Neural crest cell (in vitro differentiated cells): ENCODE measurements around the gene ME1. TPM values are rescaled to one million over a fixed set of nuclear protein-coding genes. Genes with fewer than 3 reads are reported as not detected.

Experiments
- DNase-seq: peaks from one replicate; pipeline ENCODE4 v3.0.0; 2021; ENCODE audit warnings: low read depth, mixed read lengths, low spot score
- H3K27ac Mint-ChIP-seq: one replicate; pipeline ENCODE4 v1.8.0; 2021; ENCODE audit warnings: mild to moderate bottlenecking, mixed read lengths; ENCODE audit not compliant: unreplicated experiment
- H3K27me3 Mint-ChIP-seq: 2 replicates; pipeline ENCODE4 v1.8.0; 2021; ENCODE audit warnings: low read depth, mild to moderate bottlenecking, mixed read lengths
- H3K36me3 Mint-ChIP-seq: 2 replicates; pipeline ENCODE4 v1.8.0; 2021; ENCODE audit warnings: low read depth, mild to moderate bottlenecking, mixed read lengths
- H3K4me1 Mint-ChIP-seq: 2 replicates; pipeline ENCODE4 v1.8.0; 2021; ENCODE audit warnings: mixed read lengths
- H3K4me3 Mint-ChIP-seq: one replicate; pipeline ENCODE4 v1.8.0; 2021; ENCODE audit warnings: mild to moderate bottlenecking, mixed read lengths
- H3K9me3 Mint-ChIP-seq: 2 replicates; pipeline ENCODE4 v1.8.0; 2021; ENCODE audit warnings: mixed read lengths
- total RNA-seq: library from RNA; stranded (reverse); gene quantifications from 2 replicates; pipeline ENCODE4 v1.2.1, GENCODE V29; 2021
- TF ChIP-seq, protein P1 (sequence below): fragments of 200-600 bp; sonication (generic); conservative IDR thresholded peaks from 2 replicates; pipeline ENCODE4 v1.5.0; 2021; ENCODE audit warnings: antibody characterized with exemption, mild to moderate bottlenecking

Gene ME1
- total RNA-seq, 1 donor from 2014 or later, result 4.4 TPM

DNA sequence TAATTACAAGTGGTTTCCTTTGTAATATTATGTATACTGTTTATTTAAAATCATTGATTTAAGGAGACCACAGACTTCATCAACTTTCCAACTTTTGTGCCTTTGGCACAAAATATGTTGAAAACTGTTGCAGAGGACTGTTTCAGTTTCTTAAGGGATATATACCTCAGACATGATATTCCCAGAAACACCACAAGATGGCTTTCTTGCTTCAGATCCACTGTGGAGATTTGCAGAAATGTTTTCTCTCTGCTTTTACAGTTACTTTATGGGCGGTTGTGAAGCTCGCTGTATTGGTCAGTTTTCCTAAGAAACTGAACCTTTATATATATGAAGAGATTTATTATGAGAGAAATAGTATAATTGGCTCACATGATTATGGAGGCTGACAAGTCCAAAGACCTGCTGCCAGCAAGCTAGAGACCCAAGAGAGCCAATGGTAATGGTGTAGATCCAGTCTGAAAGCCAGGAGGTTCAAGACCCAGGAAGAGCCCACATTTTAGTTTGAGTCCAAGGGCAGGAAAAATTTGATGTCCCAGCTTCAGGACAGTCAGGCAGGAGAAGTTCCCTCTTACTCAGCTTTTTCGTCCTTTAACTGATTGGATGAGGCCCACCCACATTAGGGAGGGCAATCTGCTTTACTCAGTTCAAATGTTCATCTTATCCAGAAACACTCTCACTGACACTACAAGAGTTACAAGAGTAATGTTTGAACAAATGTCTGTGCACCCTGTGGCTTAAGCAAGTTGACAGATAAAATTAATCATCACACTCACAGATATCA, 12.8 kb downstream of the ME1 start:
- TF ChIP-seq, protein P1, sequence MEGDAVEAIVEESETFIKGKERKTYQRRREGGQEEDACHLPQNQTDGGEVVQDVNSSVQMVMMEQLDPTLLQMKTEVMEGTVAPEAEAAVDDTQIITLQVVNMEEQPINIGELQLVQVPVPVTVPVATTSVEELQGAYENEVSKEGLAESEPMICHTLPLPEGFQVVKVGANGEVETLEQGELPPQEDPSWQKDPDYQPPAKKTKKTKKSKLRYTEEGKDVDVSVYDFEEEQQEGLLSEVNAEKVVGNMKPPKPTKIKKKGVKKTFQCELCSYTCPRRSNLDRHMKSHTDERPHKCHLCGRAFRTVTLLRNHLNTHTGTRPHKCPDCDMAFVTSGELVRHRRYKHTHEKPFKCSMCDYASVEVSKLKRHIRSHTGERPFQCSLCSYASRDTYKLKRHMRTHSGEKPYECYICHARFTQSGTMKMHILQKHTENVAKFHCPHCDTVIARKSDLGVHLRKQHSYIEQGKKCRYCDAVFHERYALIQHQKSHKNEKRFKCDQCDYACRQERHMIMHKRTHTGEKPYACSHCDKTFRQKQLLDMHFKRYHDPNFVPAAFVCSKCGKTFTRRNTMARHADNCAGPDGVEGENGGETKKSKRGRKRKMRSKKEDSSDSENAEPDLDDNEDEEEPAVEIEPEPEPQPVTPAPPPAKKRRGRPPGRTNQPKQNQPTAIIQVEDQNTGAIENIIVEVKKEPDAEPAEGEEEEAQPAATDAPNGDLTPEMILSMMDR, result peak; percentile 76
- H3K27me3 Mint-ChIP-seq, result no peaks in the 10 kb centered on the region
- no peak overlapping the region for H3K27ac Mint-ChIP-seq
- H3K4me3 Mint-ChIP-seq, result no peak overlapping the region
- peaks cover 8% of the 10 kb centered on the region for H3K36me3 Mint-ChIP-seq
- no peak for DNase-seq
- no peaks in the 10 kb centered on the region for H3K9me3 Mint-ChIP-seq
- H3K4me1 Mint-ChIP-seq, result no peaks in the 10 kb centered on the region

DNA sequence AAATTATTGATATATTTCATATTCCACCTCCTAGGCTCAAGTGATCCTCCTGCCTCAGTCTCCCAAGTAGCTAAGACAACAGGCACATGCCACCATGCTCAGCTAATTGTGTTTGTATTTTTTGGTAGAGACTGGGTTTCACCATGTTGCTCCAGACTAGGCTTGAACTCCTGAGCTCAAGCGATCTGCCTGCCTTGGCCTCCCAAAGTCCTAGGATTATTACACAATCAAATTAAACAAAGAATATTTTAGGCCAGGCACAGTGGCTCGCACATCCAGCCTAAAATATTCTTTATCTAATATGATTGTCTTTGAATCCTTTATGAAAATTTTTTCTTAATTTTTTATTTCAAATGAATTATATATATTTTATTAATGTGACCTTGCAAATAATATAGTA, 17.8 kb downstream of the ME1 start:
- no peaks in the 10 kb centered on the region for H3K9me3 Mint-ChIP-seq
- no peak overlapping the region for H3K4me3 Mint-ChIP-seq
- peaks cover 5% of the 10 kb centered on the region for H3K4me1 Mint-ChIP-seq
- H3K27ac Mint-ChIP-seq, result no peak overlapping the region
- DNase-seq, result no peak
- no peaks in the 10 kb centered on the region for H3K27me3 Mint-ChIP-seq
- TF ChIP-seq, protein P1, result no peak
- no peaks in the 10 kb centered on the region for H3K36me3 Mint-ChIP-seq

DNA sequence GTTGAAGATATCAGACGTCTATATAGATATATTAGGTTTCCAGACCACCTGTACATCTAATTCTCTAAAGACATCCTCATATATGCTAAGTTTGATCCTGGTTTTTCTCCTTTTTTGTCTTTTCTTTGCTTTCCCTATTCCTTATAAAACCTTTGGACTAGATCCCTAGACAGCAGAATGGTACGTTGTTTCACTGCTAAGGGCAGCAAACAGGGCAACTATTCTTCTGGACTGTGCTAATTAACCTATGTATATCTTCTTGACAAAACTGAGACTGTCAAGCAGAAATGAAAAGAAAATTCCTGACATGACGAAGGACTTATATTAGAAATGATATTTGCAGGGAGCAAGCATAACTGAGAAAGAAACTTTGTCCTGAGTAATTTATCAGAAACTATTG, 19.1 kb downstream of the ME1 start:
- no peaks in the 10 kb centered on the region for H3K9me3 Mint-ChIP-seq
- no peaks in the 10 kb centered on the region for H3K27me3 Mint-ChIP-seq
- H3K4me1 Mint-ChIP-seq, result peaks cover 5% of the 10 kb centered on the region
- peaks cover 3% of the 10 kb centered on the region for H3K36me3 Mint-ChIP-seq
- H3K27ac Mint-ChIP-seq, result no peak overlapping the region
- TF ChIP-seq, protein P1, result no peak
- DNase-seq, result no peak
- no peak overlapping the region for H3K4me3 Mint-ChIP-seq

DNA sequence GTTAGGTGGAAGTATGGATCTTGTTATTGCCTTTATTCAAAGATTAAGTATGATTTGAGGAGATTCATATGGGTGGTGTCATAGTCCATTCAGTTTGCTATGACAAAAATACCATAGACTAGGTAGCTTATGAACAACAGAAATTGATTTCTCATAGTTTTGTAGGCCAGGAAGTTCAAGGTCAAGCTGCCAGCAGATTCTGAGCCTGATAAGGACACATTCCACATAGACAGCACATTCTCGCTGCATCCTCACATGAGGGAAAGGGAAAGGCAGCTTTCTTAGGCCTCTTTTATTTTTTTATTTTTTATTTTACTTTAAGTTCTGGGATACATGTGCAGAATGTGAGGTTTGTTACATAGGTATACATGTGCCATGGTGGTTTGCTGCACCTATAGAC, 27.7 kb downstream of the ME1 start:
- H3K36me3 Mint-ChIP-seq, result peaks cover 16% of the 10 kb centered on the region
- H3K27ac Mint-ChIP-seq, result no peak overlapping the region
- TF ChIP-seq, protein P1, result no peak
- H3K4me1 Mint-ChIP-seq, result no peaks in the 10 kb centered on the region
- peaks cover 6% of the 10 kb centered on the region for H3K9me3 Mint-ChIP-seq
- H3K4me3 Mint-ChIP-seq, result no peak overlapping the region
- H3K27me3 Mint-ChIP-seq, result no peaks in the 10 kb centered on the region
- DNase-seq, result no peak

DNA sequence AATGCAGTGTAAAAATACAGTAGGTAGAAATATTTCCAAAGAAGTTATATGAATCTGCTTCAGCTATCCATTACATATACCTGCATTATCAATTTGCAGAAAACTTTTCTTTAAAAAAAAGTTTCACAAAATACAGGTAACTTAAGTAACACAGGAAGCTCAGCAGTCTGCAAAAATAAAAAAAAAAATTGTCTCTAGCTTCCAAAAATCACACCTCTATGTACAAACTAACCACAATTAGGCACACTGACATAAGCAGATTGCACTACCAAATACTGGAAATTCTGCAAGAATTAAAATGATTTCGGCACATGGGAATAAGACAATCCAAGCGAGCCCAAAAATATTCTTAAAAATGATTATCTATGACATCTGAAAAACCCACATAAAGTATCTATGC, 41.2 kb downstream of the ME1 start:
- no peak overlapping the region for H3K4me3 Mint-ChIP-seq
- H3K27ac Mint-ChIP-seq, result no peak overlapping the region
- no peaks in the 10 kb centered on the region for H3K4me1 Mint-ChIP-seq
- H3K9me3 Mint-ChIP-seq, result no peaks in the 10 kb centered on the region
- TF ChIP-seq, protein P1, result no peak
- no peaks in the 10 kb centered on the region for H3K36me3 Mint-ChIP-seq
- no peak for DNase-seq
- no peaks in the 10 kb centered on the region for H3K27me3 Mint-ChIP-seq
